ENCODE results near the gene DNAI7.

The DNAI7 gene

DNA sequence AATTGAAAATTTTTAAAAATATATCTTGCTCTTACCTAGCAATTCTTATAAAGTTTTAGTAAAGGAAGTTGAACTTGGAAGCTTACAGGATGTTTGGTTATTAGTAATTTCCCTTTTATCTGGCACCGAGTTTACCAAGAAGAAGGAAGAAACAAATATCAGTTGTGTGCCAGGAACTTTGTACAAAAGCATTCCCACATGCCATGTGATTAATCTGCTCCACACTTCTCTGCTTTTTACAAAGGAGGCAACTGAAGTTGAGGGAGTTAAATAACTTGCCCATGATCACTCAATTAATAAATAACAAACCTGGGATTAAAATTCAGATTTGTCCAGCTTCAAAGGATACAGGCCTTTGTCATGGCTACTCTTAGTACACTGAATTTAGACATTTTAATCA lies 123.6 kb downstream of the DNAI7 start:
- no peak overlapping the region for H3K27ac ChIP-seq
- DNase-seq, result no peak
- H3K9me3 ChIP-seq (ENCODE audit: severe bottlenecking), result no peaks in the 10 kb centered on the region
- TF ChIP-seq, protein P1, sequence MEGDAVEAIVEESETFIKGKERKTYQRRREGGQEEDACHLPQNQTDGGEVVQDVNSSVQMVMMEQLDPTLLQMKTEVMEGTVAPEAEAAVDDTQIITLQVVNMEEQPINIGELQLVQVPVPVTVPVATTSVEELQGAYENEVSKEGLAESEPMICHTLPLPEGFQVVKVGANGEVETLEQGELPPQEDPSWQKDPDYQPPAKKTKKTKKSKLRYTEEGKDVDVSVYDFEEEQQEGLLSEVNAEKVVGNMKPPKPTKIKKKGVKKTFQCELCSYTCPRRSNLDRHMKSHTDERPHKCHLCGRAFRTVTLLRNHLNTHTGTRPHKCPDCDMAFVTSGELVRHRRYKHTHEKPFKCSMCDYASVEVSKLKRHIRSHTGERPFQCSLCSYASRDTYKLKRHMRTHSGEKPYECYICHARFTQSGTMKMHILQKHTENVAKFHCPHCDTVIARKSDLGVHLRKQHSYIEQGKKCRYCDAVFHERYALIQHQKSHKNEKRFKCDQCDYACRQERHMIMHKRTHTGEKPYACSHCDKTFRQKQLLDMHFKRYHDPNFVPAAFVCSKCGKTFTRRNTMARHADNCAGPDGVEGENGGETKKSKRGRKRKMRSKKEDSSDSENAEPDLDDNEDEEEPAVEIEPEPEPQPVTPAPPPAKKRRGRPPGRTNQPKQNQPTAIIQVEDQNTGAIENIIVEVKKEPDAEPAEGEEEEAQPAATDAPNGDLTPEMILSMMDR (IDR thresholded peaks at IDR 0.05; ENCODE audit: low read depth, low read length), result no peak
- no peaks in the 10 kb centered on the region for H3K36me3 ChIP-seq
- no peak overlapping the region for H3K4me3 ChIP-seq (ENCODE audit: low read depth, low read length)
- no peaks in the 10 kb centered on the region for H3K27me3 ChIP-seq (ENCODE audit: insufficient read depth, low read depth, severe bottlenecking)

DNA sequence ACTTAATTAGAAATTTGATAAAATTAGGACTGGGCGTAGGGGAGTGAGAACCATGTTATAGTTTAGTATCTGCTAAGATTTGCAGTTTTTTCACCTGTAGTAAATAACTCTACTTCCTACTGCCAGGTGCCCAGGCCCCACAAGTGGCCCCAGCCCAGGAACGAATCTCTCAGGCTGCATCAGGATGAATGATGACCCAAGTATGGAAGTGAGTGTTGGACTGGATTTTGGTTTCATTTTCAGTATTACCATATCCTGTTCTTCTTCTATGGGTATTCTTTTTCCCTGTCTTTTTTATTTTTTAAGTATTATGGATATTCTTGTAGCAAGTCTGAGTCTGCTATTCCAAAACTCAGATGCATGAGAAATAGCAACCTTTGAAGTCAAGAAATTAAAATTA lies 125.7 kb downstream of the DNAI7 start:
- no peaks in the 10 kb centered on the region for H3K27me3 ChIP-seq (ENCODE audit: insufficient read depth, low read depth, severe bottlenecking)
- TF ChIP-seq, protein P1 (IDR thresholded peaks at IDR 0.05; ENCODE audit: low read depth, low read length), result no peak
- no peak overlapping the region for H3K27ac ChIP-seq
- H3K36me3 ChIP-seq, result no peaks in the 10 kb centered on the region
- H3K9me3 ChIP-seq (ENCODE audit: severe bottlenecking), result no peaks in the 10 kb centered on the region
- H3K4me3 ChIP-seq (ENCODE audit: low read depth, low read length), result no peak overlapping the region
- no peak for DNase-seq

DNA sequence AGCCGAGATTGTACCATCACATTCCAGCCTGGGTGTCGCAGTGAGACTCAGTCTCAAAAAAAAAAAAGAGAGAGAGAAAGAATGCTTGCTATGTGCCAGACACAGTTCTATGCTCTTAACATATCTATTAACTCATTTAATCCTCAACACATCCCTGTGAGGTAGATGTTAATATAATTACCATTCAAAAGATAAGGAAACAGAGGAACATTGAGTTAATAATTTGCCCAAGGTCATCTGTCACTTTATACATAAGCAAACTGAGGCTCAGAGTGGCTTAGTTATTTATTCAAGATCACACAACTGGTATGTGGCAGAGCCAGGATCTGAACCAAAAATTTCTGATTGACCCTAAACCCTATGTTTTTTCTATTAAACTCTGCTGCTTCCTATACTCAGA lies 129.9 kb downstream of the DNAI7 start:
- H3K27ac ChIP-seq, result no peak overlapping the region
- no peaks in the 10 kb centered on the region for H3K27me3 ChIP-seq (ENCODE audit: insufficient read depth, low read depth, severe bottlenecking)
- no peak overlapping the region for H3K4me3 ChIP-seq (ENCODE audit: low read depth, low read length)
- TF ChIP-seq, protein P1 (IDR thresholded peaks at IDR 0.05; ENCODE audit: low read depth, low read length), result no peak
- DNase-seq, result no peak
- no peaks in the 10 kb centered on the region for H3K36me3 ChIP-seq
- no peaks in the 10 kb centered on the region for H3K9me3 ChIP-seq (ENCODE audit: severe bottlenecking)

DNA sequence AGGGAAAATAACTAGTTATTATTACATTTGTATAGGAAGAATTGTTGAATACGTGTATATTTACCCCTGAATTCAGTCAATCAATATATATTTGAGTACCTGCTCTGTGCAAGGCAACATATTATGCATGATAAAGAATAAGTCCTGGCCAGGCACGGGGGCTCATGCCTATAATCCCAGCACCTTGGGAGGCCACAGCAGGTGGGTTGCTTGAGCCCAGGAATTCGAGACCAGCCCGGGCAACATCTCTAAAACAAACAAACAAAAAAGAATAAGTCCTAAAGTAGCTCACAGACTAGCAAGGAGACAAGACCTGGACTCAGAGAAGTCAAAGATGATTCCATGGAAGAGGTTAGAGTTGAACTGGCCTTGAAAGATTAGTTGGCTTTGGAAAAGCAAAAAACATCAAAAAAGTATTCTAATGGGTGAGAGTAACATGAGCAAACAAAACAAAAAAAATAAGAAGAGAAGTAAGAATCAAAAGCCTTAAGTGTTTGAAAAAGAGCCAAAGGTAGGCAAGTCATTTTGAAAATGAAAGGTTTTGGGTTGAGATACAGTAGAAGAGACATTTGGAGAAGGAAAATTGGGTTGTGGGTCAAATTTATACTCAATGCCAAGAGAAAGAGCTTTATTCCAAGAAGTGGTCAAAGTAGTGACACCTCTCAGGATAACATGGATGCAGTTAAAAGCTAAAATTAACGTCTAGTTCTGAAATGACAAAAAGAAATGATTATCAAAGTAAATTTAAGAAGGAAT lies 130.9 kb downstream of the DNAI7 start:
- no peak for DNase-seq
- no peak overlapping the region for H3K27ac ChIP-seq
- TF ChIP-seq, protein P1 (IDR thresholded peaks at IDR 0.05; ENCODE audit: low read depth, low read length), result no peak
- H3K4me3 ChIP-seq (ENCODE audit: low read depth, low read length), result no peak overlapping the region
- no peaks in the 10 kb centered on the region for H3K9me3 ChIP-seq (ENCODE audit: severe bottlenecking)
- H3K27me3 ChIP-seq (ENCODE audit: insufficient read depth, low read depth, severe bottlenecking), result no peaks in the 10 kb centered on the region
- H3K36me3 ChIP-seq, result no peaks in the 10 kb centered on the region

DNA sequence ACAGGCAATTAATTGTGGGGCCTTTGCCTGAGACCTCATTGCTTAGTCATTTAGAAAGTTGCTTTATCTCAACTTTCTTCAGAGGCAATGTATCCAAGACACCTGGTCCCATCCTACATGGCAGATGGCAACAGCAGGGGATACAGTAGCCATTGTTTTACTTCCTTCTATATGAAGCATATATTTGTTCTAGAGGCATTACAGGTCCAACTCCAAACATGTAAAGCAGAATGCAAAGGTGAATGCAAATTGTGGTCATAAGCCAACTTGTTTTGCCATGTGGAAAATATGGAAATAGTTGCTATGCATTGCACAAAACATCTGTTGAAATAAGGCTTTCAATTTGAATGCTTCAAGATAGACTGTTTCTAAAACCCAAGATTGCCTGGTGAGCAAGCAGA lies 136.3 kb downstream of the DNAI7 start:
- Histone ChIP-seq H3K27ac (no peak overlapping the region), H3K36me3 (no peaks in the 10 kb centered on the region), H3K27me3 (ENCODE audit: insufficient read depth, low read depth, severe bottlenecking) (no peaks in the 10 kb centered on the region), H3K9me3 (ENCODE audit: severe bottlenecking) (no peaks in the 10 kb centered on the region), H3K4me3 (ENCODE audit: low read depth, low read length) (no peak overlapping the region)
- TF ChIP-seq, protein P1 (IDR thresholded peaks at IDR 0.05; ENCODE audit: low read depth, low read length), result no peak
- no peak for DNase-seq

Data from WERI-Rb-1 (cell line).